ENCODE data around the gene AASS. TPM values are rescaled to one million over a fixed set of nuclear protein-coding genes. Genes with fewer than 3 reads are reported as not detected.
"Not testable (repeated sequence)": the region's sequence is repeated elsewhere in the genome, so short reads cannot be mapped to it uniquely, and the experiment has no call there.

AASS gene
- total RNA-seq = 14.7 TPM

- FAIRE-seq = peak; percentile 95
- peak; percentile 85 to 86 for DNase-seq (ENCODE audit: low spot score in 2 of 2)
Observed at GRCh38 chr7:122143751-122144711, at the start of gene AASS. Gene AASS, minus strand, starts transcription at chr7:122144249. Its CDS starts 10,523 bp downstream, at chr7:122133726.

GRCh38 chr7:122188785-122189184 lies 44.7 kb upstream of the AASS start:
- DNase-seq (ENCODE audit: low spot score in 2 of 2) (no peak), FAIRE-seq (no peak)

- DNase-seq (ENCODE audit: low spot score in 2 of 2) = no peak
- no peak for FAIRE-seq
Observed at GRCh38 chr7:122183106-122183505, 39.1 kb upstream of the AASS start.

- FAIRE-seq = no peak
- DNase-seq (ENCODE audit: low spot score in 2 of 2) = no peak
Observed at GRCh38 chr7:122182081-122182480, 38.0 kb upstream of the AASS start.

- not testable (repeated sequence) for DNase-seq (ENCODE audit: low spot score in 2 of 2); FAIRE-seq
Observed at GRCh38 chr7:122172144-122172543, 28.1 kb upstream of the AASS start.

GRCh38 chr7:122166740-122167139 lies 22.7 kb upstream of the AASS start:
- no peak for DNase-seq (ENCODE audit: low spot score in 2 of 2)
- no peak for FAIRE-seq

GRCh38 chr7:122166275-122166674 lies 22.2 kb upstream of the AASS start:
- FAIRE-seq = no peak
- DNase-seq (ENCODE audit: low spot score in 2 of 2) = no peak

GRCh38 chr7:122161628-122162027 lies 17.6 kb upstream of the AASS start:
- no peak for FAIRE-seq

GRCh38 chr7:122155566-122155965 lies 11.5 kb upstream of the AASS start:
- no peak for DNase-seq (ENCODE audit: low spot score in 2 of 2)
- no peak for FAIRE-seq

More at GRCh38 chr7:122161628-122162027, 17.6 kb upstream of the AASS start:
- DNase-seq (ENCODE audit: low spot score in 2 of 2) = no peak

GRCh38 chr7:122148878-122149277 lies 4.8 kb upstream of the AASS start:
- no peak for DNase-seq (ENCODE audit: low spot score in 2 of 2)
- FAIRE-seq = no peak

GRCh38 chr7:122148081-122148480 lies 4.0 kb upstream of the AASS start:
- FAIRE-seq (no peak), DNase-seq (ENCODE audit: low spot score in 2 of 2) (no peak)

GRCh38 chr7:122145937-122146645 lies 2.0 kb upstream of the AASS start:
- DNase-seq (ENCODE audit: low spot score in 2 of 2) = no peak
- no peak for FAIRE-seq

GRCh38 chr7:122143376-122143750 lies 686 bp downstream of the AASS start:
- FAIRE-seq = no peak
- DNase-seq (ENCODE audit: low spot score in 2 of 2) = peak in 1 of 2 donors; percentile 6

GRCh38 chr7:122140918-122141317 lies 3.1 kb downstream of the AASS start:
- no peak for FAIRE-seq
- DNase-seq (ENCODE audit: low spot score in 2 of 2) = no peak

GRCh38 chr7:122137251-122138077 lies 6.6 kb downstream of the AASS start:
- DNase-seq (ENCODE audit: low spot score in 2 of 2) (no peak), FAIRE-seq (no peak)

- FAIRE-seq = no peak
- DNase-seq (ENCODE audit: low spot score in 2 of 2) = no peak
Observed at GRCh38 chr7:122136639-122137245, 7.3 kb downstream of the AASS start.

GRCh38 chr7:122136078-122136477 lies 8.0 kb downstream of the AASS start:
- FAIRE-seq (no peak), DNase-seq (ENCODE audit: low spot score in 2 of 2) (no peak)

- no peak for DNase-seq (ENCODE audit: low spot score in 2 of 2)
- no peak for FAIRE-seq
Observed at GRCh38 chr7:122135275-122135674, 8.8 kb downstream of the AASS start.

GRCh38 chr7:122134793-122135192 lies 9.3 kb downstream of the AASS start:
- not testable (repeated sequence) for DNase-seq (ENCODE audit: low spot score in 2 of 2); FAIRE-seq

GRCh38 chr7:122133477-122133876 lies 10.6 kb downstream of the AASS start:
- DNase-seq (ENCODE audit: low spot score in 2 of 2) = no peak
- FAIRE-seq = no peak
